MM.1S (cell line): ENCODE data around the gene PSMC3.

Source experiments
- DNase-seq: peaks from one replicate; pipeline ENCODE4 v3.0.0-alpha.2; 2015
- H2AFZ ChIP-seq: fragments of 300-600 bp; sonication (generic); 2 replicates; pipeline ENCODE4 v1.6.0; 2016; ENCODE audit warnings: antibody characterized with exemption, low read length
- H3F3A ChIP-seq: fragments of 300-600 bp; sonication (generic); 2 replicates; pipeline ENCODE4 v1.6.1; 2016; ENCODE audit warnings: mild to moderate bottlenecking, antibody characterized with exemption, low read length, moderate library complexity, mixed read lengths; ENCODE audit not compliant: insufficient read depth
- H3K27ac ChIP-seq: fragments of 300-600 bp; sonication (generic); 2 replicates; pipeline ENCODE4 v1.5.1; 2016; ENCODE audit warnings: mild to moderate bottlenecking, low read length
- H3K27me3 ChIP-seq: fragments of 300-600 bp; sonication (generic); replicated peaks from 2 replicates; pipeline ENCODE4 v1.6.0; 2016; ENCODE audit warnings: low read length; ENCODE audit not compliant: insufficient read depth
- H3K36me3 ChIP-seq: fragments of 300-600 bp; sonication (generic); replicated peaks from 2 replicates; pipeline ENCODE4 v1.6.1; 2016; ENCODE audit warnings: mild to moderate bottlenecking, low read length, mixed read lengths; ENCODE audit not compliant: insufficient read depth
- H3K4me1 ChIP-seq: fragments of 300-600 bp; sonication (generic); 2 replicates; pipeline ENCODE4 v1.6.1; 2016; ENCODE audit warnings: low read length, mixed read lengths
- H3K4me2 ChIP-seq: fragments of 300-600 bp; sonication (generic); 2 replicates; pipeline ENCODE4 v1.6.0; 2016; ENCODE audit warnings: low read depth, low read length
- H3K4me3 ChIP-seq: fragments of 300-600 bp; sonication (generic); 2 replicates; pipeline ENCODE4 v1.5.1; 2016; ENCODE audit warnings: low read length, mixed read lengths
- H3K79me2 ChIP-seq: fragments of 300-600 bp; sonication (generic); 2 replicates; pipeline ENCODE4 v1.6.1; 2016; ENCODE audit warnings: mixed run types, low read length, mixed read lengths
- H3K9ac ChIP-seq: fragments of 300-600 bp; sonication (generic); 2 replicates; pipeline ENCODE4 v1.6.1; 2016; ENCODE audit warnings: low read length, mixed read lengths
- H3K9me2 ChIP-seq: fragments of 300-600 bp; sonication (generic); replicated peaks from 2 replicates; pipeline ENCODE4 v1.6.1; 2016; ENCODE audit warnings: mild to moderate bottlenecking, low read length, mixed read lengths; ENCODE audit not compliant: insufficient read depth
- H3K9me3 ChIP-seq: fragments of 300-600 bp; sonication (generic); replicated peaks from 2 replicates; pipeline ENCODE4 v1.6.1; 2016; ENCODE audit warnings: mild to moderate bottlenecking, low read length, mixed read lengths; ENCODE audit not compliant: insufficient read depth
- H4K20me1 ChIP-seq: fragments of 300-600 bp; sonication (generic); 2 replicates; pipeline ENCODE4 v1.6.1; 2016; ENCODE audit warnings: mild to moderate bottlenecking, low read length, moderate library complexity, mixed read lengths; ENCODE audit not compliant: insufficient read depth
- EZH2 ChIP-seq: fragments of 300-600 bp; sonication (generic); optimal IDR thresholded peaks from 2 replicates; pipeline ENCODE3; 2017; ENCODE audit warnings: low read depth, mild to moderate bottlenecking, antibody characterized with exemption, low read length, mixed read lengths
- EZH2phosphoT487 ChIP-seq: fragments of 300-600 bp; sonication (generic); IDR thresholded peaks from 2 replicates; pipeline ENCODE4 v1.6.1; 2018; ENCODE audit warnings: antibody characterized with exemption, low read length
- TF ChIP-seq, protein P1 (sequence below): fragments of 300-600 bp; sonication (generic); IDR thresholded peaks from 2 replicates; pipeline ENCODE4 v1.5.1; 2016; ENCODE audit warnings: antibody characterized with exemption, low read length, mixed read lengths

PSMC3 gene

DNA sequence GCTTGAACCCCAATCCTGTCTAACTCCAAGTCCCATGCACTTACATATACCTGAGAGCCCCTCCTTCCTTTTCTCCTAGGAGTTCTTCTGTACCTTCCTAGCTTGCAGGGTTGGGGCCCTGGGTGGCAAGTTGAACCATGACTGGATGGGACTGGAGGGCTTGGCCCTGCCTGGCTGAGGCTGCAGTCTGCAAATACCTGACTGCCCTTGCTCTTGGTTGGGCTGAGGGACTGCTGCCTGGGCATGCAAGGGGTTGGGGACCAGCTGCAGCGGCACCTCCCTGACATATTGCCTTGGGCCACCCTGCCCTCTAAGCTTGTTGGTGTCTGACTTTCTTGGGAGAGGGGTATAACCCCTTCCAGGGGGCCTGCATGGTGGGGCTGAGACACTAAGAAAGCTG, 27.7 kb downstream of the PSMC3 start:
- Histone ChIP-seq H3K27me3 (no peaks in the 10 kb centered on the region), H3K4me1 (peaks cover 30% of the 10 kb centered on the region), H3K9me3 (no peaks in the 10 kb centered on the region), H3K9ac (no peak overlapping the region), H3K4me3 (no peak overlapping the region), H3K36me3 (no peaks in the 10 kb centered on the region), H4K20me1 (no peaks in the 10 kb centered on the region), H3F3A (no peaks in the 10 kb centered on the region), H2AFZ (no peak overlapping the region), H3K79me2 (no peaks in the 10 kb centered on the region), H3K27ac (no peak overlapping the region), H3K4me2 (no peak overlapping the region), H3K9me2 (no peaks in the 10 kb centered on the region)
- no peak for DNase-seq
- TF ChIP-seq, protein P1, sequence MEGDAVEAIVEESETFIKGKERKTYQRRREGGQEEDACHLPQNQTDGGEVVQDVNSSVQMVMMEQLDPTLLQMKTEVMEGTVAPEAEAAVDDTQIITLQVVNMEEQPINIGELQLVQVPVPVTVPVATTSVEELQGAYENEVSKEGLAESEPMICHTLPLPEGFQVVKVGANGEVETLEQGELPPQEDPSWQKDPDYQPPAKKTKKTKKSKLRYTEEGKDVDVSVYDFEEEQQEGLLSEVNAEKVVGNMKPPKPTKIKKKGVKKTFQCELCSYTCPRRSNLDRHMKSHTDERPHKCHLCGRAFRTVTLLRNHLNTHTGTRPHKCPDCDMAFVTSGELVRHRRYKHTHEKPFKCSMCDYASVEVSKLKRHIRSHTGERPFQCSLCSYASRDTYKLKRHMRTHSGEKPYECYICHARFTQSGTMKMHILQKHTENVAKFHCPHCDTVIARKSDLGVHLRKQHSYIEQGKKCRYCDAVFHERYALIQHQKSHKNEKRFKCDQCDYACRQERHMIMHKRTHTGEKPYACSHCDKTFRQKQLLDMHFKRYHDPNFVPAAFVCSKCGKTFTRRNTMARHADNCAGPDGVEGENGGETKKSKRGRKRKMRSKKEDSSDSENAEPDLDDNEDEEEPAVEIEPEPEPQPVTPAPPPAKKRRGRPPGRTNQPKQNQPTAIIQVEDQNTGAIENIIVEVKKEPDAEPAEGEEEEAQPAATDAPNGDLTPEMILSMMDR = no peak
- TF ChIP-seq EZH2phosphoT487 (no peak), EZH2 (no peak)

DNA sequence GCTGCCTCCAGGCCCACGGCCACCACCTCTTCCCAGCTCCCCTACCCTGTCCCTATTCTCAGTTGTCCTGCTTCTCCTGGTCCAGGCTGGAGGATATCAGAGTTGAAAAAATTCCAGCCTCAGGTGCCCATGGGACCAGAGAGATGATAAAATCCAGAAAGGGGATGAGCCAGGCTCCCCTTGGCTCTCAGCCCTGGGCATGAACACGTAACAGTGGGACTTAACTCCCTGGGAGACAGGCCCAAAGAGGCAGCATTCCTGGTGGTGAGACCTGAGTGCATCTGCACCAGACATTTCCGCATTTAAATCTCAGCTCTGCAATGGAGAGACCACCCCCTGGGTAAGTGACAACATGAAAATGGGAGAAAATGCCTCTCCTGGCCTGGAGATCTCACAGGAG, 28.2 kb downstream of the PSMC3 start:
- no peak overlapping the region for H3K4me2 ChIP-seq
- no peak overlapping the region for H3K4me3 ChIP-seq
- no peaks in the 10 kb centered on the region for H4K20me1 ChIP-seq
- H3F3A ChIP-seq = no peaks in the 10 kb centered on the region
- H3K9me2 ChIP-seq = no peaks in the 10 kb centered on the region
- H3K27me3 ChIP-seq = no peaks in the 10 kb centered on the region
- TF ChIP-seq EZH2phosphoT487 (no peak), EZH2 (no peak)
- TF ChIP-seq, protein P1 = no peak
- DNase-seq = no peak
- no peaks in the 10 kb centered on the region for H3K79me2 ChIP-seq
- H3K36me3 ChIP-seq = no peaks in the 10 kb centered on the region
- H3K4me1 ChIP-seq = peaks cover 35% of the 10 kb centered on the region
- no peaks in the 10 kb centered on the region for H3K9me3 ChIP-seq
- no peak overlapping the region for H3K27ac ChIP-seq
- H2AFZ ChIP-seq = no peak overlapping the region
- no peak overlapping the region for H3K9ac ChIP-seq

DNA sequence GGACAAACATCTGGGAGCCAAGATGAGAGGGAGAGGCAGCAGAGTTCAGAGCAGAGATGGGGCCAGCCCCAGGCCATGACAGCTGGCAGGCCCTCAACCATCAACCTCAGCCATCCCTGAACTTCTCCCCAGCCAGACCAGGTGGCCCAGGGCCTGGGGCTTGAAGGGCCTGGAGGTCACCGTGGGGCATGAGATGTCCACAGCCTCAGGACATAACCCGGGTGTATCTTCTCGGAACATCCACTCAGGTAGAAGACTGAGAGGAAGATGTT, 30.3 kb downstream of the PSMC3 start:
- H3K4me2 ChIP-seq = no peak overlapping the region
- H3K79me2 ChIP-seq = no peaks in the 10 kb centered on the region
- H4K20me1 ChIP-seq = no peaks in the 10 kb centered on the region
- no peak for TF ChIP-seq EZH2
- TF ChIP-seq EZH2phosphoT487 = no peak
- TF ChIP-seq, protein P1 = no peak
- no peaks in the 10 kb centered on the region for H3K27me3 ChIP-seq
- no peaks in the 10 kb centered on the region for H3F3A ChIP-seq
- no peaks in the 10 kb centered on the region for H3K9me2 ChIP-seq
- no peak for DNase-seq
- H3K36me3 ChIP-seq = no peaks in the 10 kb centered on the region
- H3K4me1 ChIP-seq = peaks cover 37% of the 10 kb centered on the region
- no peak overlapping the region for H3K9ac ChIP-seq
- no peaks in the 10 kb centered on the region for H3K9me3 ChIP-seq
- H3K27ac ChIP-seq = no peak overlapping the region
- H2AFZ ChIP-seq = no peak overlapping the region
- no peak overlapping the region for H3K4me3 ChIP-seq
